ENCODE results near the gene SYCE1. TPM values are rescaled to one million over a fixed set of nuclear protein-coding genes. Genes with fewer than 3 reads are reported as not detected.

SYCE1 gene
- total and polyA plus RNA-seq, 2 of the 4 experiments (the other 2 are of a cell fraction): not detected

Other genes with a start within 250 kb of the SYCE1 start
- not detected in 2 replicates for gene CALY, start 228.7 kb downstream of the SYCE1 start, total RNA-seq (2012; rRNA removed)
- gene CALY, start 228.7 kb downstream of the SYCE1 start, polyA plus RNA-seq (2012; rRNA removed): 0.34 and 0.62 TPM in 2 replicates
- gene PRAP1, start 218.2 kb downstream of the SYCE1 start, total RNA-seq (2012; rRNA removed): not detected in 2 replicates
- not detected in 2 replicates for gene PRAP1, start 218.2 kb downstream of the SYCE1 start, polyA plus RNA-seq (2012; rRNA removed)
- 26.3 and 28.1 TPM in 2 replicates for gene FUOM, start 207.6 kb downstream of the SYCE1 start, total RNA-seq (2012; rRNA removed)
- 52.8 and 71.2 TPM in 2 replicates for gene FUOM, start 207.6 kb downstream of the SYCE1 start, polyA plus RNA-seq (2012; rRNA removed)
- 60.8 and 71.1 TPM in 2 replicates for gene ECHS1, start 192.2 kb downstream of the SYCE1 start, total RNA-seq (2012; rRNA removed)
- 83.3 and 84.2 TPM in 2 replicates for gene ECHS1, start 192.2 kb downstream of the SYCE1 start, polyA plus RNA-seq (2012; rRNA removed)
- 3.6 and 3.8 TPM in 2 replicates for gene PAOX, start 186.3 kb downstream of the SYCE1 start, total RNA-seq (2012; rRNA removed)
- 4.3 and 4.5 TPM in 2 replicates for gene PAOX, start 186.3 kb downstream of the SYCE1 start, polyA plus RNA-seq (2012; rRNA removed)
- 38.0 and 38.5 TPM in 2 replicates for gene MTG1, start 171.4 kb downstream of the SYCE1 start, total RNA-seq (2012; rRNA removed)
- 64.8 and 70.0 TPM in 2 replicates for gene MTG1, start 171.4 kb downstream of the SYCE1 start, polyA plus RNA-seq (2012; rRNA removed)
- 0.28 and 0.36 TPM in 2 replicates for gene SPRN, start 141.0 kb downstream of the SYCE1 start, total RNA-seq (2012; rRNA removed)
- gene SPRN, start 141.0 kb downstream of the SYCE1 start, polyA plus RNA-seq (2012; rRNA removed): 2.3 and 2.4 TPM in 2 replicates
- gene SCART1, start 111.6 kb downstream of the SYCE1 start, total RNA-seq (2012; rRNA removed): 0.28 and 0.54 TPM in 2 replicates
- gene SCART1, start 111.6 kb downstream of the SYCE1 start, polyA plus RNA-seq (2012; rRNA removed): 1.5 and 2.1 TPM in 2 replicates
- gene CYP2E1, start 38.2 kb downstream of the SYCE1 start, total RNA-seq (2012; rRNA removed): 0.36 and 0.56 TPM in 2 replicates
- gene CYP2E1, start 38.2 kb downstream of the SYCE1 start, polyA plus RNA-seq (2012; rRNA removed): 1.1 and 1.7 TPM in 2 replicates
- not detected in 2 replicates for gene FRG2B, start 61.2 kb upstream of the SYCE1 start, total RNA-seq (2012; rRNA removed)
- gene FRG2B, start 61.2 kb upstream of the SYCE1 start, polyA plus RNA-seq (2012; rRNA removed): not detected in 2 replicates